ENCODE results near the gene MAFG.

- TF ChIP-seq, protein P1, sequence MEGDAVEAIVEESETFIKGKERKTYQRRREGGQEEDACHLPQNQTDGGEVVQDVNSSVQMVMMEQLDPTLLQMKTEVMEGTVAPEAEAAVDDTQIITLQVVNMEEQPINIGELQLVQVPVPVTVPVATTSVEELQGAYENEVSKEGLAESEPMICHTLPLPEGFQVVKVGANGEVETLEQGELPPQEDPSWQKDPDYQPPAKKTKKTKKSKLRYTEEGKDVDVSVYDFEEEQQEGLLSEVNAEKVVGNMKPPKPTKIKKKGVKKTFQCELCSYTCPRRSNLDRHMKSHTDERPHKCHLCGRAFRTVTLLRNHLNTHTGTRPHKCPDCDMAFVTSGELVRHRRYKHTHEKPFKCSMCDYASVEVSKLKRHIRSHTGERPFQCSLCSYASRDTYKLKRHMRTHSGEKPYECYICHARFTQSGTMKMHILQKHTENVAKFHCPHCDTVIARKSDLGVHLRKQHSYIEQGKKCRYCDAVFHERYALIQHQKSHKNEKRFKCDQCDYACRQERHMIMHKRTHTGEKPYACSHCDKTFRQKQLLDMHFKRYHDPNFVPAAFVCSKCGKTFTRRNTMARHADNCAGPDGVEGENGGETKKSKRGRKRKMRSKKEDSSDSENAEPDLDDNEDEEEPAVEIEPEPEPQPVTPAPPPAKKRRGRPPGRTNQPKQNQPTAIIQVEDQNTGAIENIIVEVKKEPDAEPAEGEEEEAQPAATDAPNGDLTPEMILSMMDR (IDR thresholded peaks at IDR 0.05), result no peak
- no peak for TF ChIP-seq POLR2A (IDR thresholded peaks at IDR 0.05)
Measured at GRCh38 chr17:81957691-81958432, 30.3 kb upstream of the MAFG start.

All from Peyer's patch (tissue), 4 donors.